G401 (cell line): Measurements from ENCODE around the gene NHLRC4. TPM values are rescaled to one million over a fixed set of nuclear protein-coding genes. Genes with fewer than 3 reads are reported as not detected.
A peak's percentile ranks its signal among the peaks of the same experiment; 100 is the strongest.

Source experiments
- DNase-seq: peaks from one replicate; pipeline ENCODE4 v3.0.0-alpha.2; 2015; ENCODE audit warnings: low spot score
- in situ Hi-C: cut with HindIII; loops from 2 replicates; pipeline ENCODE4 v1.10.0; 2016; ENCODE audit warnings: low sequenced_read_pairs, mixed read lengths
- total RNA-seq: library from RNA; depleted of rRNA; stranded (reverse); fragments of >200 nt; shearing (Covaris generic); gene quantifications from 2 replicates; pipeline ENCODE4 v1.2.3, GENCODE V29; 2014

The NHLRC4 gene
- total RNA-seq, 1 experiment from 2014 or later: 2.7 TPM

DNA sequence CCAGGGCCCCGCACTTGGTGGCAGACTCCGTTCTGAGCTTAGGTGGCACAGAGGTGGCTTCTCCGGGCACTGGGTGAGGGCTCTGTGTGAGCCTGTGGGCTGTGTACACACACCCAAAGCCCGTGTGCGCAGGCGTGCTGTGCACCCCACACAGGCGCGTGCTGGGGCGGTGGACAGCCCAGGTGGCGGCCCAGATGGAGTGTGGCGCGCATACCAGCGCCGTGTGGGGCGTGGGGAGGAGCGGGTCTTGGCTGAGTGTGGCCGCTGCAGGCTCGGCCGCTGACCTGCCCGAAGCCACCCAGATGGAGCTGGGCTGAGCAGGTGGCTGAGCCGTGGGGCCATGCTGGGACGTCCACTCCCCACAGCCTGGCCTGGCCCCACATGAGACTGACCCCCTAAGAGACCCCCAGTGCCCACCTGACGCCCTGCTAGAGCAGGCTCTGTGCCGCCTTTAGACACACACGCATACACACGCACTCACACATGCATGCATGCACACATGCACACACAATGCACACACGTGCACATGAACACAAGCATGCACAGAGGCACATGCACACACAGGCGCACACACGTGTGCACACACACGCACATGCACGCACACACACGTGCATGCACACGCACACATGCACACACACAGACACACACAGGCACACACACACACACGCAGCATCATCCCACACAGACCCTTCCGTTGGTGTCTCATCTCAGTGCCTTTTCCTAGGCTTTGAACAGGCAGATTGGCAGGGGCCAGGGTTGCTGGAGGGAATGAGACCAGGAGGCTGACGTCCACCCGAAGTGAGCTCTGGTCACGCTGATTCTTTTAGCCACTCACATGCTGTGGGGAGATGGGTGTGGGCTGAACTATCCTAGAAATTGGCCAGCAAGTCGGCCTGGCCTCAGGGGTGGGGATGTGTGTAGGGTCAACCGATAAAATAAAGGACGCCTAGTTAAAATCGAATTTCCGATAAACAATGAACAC, 4.6 kb upstream of the NHLRC4 start:
- peak; percentile 89 for DNase-seq
- in situ Hi-C loops: no loop called here

DNA sequence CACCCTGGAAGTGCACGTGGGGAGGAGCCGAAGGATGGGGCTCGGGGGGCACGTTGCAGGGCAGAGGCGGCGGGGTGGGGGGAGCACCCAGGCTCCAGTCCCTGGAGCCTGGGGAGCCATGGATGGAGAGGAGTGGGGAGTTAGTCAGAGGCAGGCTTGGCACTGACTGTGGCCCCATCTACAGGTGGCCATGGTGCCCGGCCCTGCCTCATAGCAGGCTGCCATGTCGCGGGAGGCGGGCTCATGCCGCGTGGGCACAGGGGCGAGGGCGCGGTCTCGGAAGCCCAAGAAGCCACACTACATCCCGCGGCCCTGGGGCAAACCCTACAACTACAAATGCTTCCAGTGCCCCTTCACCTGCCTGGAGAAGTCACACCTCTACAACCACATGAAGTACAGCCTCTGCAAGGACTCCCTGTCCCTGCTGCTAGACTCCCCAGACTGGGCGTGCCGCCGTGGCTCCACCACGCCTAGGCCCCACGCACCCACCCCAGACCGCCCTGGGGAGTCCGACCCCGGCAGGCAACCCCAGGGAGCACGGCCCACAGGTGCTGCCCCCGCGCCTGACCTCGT, 3.6 kb upstream of the NHLRC4 start:
- no peak for DNase-seq
- in situ Hi-C loops: no loop called here

DNA sequence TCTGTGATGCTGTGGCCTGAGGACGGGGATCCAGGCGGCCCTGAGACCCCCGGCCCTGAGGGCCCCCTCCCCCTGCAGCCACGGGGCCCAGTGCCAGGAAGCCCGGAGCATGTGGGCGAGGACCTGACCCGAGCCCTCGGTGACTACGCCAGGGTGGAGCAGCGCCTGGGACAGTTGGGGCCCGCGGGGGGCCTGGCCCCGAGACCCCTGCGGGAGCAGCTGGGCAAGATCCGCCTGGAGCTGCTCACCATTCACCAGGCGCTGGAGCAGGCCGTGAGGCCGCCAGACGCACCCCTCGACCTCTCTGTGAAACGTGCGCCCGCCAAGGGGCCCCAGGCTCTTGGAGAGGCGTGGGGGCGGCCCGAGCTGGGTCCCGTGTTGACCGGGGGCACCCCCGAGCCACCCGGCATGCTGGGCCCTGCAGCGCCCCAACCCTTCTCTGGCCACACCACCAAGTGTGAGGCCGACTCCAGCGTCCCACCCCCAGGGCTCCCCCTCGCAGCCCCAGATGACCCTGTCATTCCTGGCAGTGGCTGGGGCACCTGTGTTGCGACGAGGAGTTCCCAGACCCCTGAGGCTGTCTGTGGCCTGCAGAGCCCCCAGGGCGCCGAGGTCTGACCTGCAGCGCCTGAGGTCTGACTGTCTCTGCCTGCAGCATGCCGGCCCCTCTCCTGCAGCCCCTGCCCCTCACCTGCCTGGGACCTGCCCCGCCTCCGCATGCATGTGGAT, 2.0 kb upstream of the NHLRC4 start:
- in situ Hi-C loops: no loop called here
- no peak for DNase-seq

DNA sequence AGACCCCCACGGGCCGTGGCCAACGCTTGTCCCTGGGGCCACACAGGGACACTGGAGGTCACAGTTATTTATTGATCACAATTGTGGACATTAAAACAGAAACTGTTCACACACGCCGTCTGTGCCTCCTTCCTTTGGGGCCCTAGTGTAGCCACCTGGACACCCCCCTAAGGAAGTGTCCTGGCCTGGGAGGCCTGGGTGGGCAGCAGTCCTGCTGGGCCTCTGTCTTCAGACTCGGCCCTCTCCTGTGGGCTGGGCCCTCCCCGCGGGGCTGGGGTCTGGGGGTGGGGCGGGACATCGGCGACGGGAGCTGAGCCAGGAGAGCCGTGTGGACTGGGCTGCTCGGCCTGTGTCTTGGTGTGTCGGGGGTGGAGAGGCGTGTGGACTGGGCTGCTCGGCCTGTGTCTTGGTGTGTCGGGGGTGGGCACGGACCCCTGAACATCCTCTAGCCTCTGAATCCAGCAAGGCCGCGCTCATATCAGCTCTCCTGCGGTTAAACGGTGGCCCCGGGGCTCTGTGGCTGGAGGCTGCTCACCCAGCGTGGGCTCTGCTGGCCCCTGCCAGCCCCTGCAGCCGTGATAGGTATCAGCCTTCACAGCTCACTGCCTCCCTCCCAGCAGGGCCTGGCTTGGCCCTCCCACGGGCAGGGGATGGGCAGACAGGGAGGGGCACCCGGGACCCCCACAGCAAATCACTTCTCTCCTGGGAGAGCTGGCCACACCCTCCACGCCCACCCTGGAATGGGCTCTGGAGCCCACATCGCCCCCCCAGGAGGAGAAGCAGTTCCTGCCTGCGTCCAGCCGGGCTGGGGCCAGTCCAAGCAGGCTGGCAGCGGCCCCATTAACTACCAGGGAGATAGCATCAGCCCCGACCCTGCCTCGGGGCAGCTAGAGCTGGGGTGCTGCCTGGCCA, 1.1 kb upstream of the NHLRC4 start:
- DNase-seq: no peak
- in situ Hi-C loops: no loop called here

DNA sequence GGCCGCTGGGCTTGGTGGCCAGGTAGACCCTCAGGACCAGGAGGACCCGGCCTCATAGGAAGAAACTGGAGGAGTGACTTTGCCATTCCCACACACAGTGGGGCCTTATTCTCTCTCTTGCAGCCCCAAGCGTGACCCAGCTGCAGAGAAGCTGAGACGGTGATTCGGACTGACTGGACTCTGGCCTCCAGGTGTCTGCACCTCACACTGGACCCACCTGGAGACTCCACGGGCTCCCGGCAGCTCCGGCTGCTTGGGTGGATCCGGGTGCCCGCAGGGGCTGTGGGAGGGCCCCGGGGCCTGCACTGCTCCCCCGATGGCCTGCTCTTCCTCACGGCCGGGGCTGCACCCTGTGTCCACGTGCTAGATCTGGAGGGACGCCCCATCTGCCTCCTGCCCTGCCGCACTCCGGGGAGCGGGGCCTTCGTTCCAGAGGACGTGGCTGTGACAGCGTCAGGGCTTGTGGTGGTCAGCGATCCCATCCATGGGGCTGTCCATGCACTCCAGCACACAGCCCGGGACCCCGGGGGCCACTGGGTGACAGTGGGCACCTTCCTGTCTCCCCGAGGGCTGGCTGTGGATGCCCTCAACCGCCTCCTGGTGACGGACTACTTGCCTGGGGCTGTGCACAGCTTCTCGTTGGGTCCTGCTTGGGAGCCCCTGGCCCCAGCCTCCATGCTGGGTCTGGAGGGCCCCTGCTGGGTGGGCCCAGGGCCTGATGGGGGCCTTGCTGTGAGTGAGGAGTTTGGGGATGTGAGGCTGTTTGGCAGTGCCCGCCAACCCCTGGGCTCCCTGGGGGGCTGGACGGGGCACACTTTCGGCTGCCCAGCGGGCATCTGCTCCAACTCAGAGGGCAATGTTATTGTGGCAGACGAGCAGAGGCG, 810 bp downstream of the NHLRC4 start:
- no peak for DNase-seq
- in situ Hi-C loops: no loop called here

DNA sequence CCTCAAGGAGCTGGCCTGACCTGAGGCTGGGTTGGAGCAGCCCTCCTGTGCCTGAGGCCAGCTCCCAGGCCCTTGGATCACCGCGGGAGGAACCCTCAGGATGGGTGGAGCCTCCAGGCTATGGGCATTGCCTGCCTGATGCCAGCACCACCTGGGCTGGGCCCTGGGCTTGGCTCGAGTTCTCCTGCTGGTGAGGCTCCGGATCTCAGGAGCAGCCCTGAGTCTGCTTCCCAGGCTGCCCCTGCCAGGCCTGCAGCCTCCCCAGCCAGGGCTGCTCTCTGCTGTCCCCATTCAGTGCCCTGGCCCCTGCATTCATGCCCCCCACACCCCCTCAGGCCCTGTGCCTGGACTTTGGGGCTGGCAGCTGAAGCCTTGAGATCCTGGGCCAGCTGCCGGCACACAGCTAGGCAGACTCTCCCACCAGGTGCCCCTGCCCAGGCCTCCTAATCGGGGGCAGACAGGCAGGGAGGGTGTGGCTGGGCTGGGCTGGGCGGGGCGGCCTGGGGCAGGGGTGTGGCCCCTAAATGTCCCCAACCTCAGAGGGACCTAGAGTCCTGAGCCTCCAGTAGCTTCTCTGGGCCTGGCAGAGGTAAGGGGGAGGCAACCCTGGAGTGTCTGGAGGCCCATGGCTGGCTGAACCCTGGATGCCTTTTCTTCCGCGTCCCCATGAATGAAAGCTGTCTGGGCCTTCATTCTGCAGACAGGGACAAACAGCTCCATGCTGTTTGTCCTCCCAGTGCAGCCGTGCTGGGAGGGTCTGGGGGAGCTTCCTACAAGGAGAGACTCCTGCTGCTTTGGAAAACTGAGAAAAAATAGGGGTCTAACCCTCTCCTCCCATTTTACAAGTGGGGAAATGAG, 1.8 kb downstream of the NHLRC4 start:
- peak; percentile 56 for DNase-seq

DNA sequence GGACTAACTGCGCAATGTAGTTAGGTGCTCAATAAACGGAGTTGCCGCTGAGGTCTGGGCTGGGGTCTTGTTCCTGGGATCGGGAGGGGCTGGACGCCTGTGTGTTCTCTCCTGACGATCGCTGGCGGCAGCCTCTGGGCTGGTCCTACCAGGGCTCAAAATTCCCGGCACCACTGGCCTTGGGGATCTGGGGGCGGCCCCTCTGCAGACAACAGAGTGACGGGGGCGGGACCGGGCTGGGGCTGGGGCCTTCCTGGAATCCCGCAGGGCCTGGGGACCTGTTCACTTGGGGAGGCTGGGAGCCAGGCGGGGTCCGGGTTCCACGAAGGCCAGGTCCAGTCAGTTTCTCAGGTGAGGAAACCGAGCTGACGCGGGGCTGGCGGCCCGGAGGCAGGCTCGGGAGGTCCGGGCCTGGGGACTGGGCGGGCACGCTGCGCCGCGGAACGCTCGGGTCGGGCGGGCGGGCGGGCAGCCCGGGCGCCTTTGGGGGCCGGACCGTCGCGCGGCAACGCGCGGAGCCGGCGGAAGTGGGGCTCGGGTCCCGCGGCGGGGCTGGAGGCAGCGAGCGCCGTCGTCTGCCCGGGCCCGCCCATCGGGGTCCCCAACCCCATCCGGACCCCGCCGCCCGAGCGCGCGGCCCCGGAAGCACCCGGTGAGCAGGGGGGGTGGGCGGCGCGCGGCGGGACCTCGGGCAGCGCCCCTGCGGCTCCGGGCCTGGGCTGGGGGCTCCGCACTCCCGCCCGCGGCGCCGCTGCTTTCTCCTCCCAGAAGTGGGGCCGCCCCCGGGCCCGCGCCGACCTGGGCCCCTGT, 2.8 kb downstream of the NHLRC4 start, which contains the start of gene PIGQ:
Gene PIGQ, plus strand, starts transcription at position 524 of the 810 bp plus-strand sequence. CDS start 4,107 bp downstream, outside the sequence.
- DNase-seq: no peak
- in situ Hi-C loops: no loop called here

More for the DNA sequence above, 1.8 kb downstream of the NHLRC4 start:
- in situ Hi-C loops: no loop called here

DNA sequence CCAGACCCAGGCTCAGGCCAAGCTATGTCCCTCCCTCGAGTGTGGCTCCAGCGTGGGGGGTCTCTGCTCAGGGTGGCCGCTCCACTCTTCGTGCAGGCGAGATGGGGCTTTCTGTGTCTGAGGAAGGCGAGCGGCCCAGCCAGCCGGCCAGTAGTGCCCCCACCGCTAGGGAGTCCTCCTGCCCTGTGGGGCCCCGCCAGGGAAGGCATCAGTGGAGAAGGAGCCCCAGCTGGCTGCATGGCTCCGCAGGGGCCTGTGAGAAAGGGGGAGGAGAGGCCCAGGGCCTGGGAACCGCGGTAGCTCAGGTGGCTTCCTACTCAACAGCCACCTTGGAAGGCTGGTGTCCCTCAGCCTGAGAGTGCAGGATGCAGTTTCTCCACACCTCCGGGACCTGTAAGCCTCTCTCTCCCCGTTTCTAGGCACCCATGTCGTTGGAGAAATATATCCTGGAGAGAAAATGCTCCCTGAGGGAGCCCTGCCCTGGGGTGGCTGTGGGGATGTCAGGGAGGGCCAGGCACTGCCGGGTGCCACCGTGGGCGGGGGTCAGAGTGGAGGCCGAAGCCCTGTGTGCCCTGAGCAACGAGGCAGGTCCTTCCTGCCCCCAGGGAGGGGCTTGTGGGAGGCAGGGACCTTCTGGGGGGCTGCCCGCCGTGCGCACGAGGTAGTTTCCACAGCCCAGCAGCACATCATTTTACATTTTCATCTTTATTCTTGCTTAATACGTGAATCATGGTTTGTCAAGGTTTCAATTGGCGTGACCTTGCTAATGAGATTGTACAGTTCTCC, 6.3 kb downstream of the NHLRC4 start:
- no peak for DNase-seq
- in situ Hi-C loops: no loop called here

DNA sequence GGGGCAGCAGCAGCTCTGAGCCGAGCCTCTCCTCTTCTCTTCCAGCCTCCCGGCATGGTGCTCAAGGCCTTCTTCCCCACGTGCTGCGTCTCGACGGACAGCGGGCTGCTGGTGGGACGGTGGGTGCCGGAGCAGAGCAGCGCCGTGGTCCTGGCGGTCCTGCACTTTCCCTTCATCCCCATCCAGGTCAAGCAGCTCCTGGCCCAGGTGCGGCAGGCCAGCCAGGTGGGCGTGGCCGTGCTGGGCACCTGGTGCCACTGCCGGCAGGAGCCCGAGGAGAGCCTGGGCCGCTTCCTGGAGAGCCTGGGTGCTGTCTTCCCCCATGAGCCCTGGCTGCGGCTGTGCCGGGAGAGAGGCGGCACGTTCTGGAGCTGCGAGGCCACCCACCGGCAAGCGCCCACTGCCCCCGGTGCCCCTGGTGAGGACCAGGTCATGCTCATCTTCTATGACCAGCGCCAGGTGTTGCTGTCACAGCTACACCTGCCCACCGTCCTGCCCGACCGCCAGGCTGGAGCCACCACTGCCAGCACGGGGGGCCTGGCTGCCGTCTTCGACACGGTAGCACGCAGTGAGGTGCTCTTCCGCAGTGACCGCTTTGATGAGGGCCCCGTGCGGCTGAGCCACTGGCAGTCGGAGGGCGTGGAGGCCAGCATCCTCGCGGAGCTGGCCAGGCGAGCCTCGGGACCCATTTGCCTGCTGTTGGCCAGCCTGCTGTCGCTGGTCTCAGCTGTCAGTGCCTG, 7.4 kb downstream of the NHLRC4 start:
- in situ Hi-C loops: no loop called here
- no peak for DNase-seq

DNA sequence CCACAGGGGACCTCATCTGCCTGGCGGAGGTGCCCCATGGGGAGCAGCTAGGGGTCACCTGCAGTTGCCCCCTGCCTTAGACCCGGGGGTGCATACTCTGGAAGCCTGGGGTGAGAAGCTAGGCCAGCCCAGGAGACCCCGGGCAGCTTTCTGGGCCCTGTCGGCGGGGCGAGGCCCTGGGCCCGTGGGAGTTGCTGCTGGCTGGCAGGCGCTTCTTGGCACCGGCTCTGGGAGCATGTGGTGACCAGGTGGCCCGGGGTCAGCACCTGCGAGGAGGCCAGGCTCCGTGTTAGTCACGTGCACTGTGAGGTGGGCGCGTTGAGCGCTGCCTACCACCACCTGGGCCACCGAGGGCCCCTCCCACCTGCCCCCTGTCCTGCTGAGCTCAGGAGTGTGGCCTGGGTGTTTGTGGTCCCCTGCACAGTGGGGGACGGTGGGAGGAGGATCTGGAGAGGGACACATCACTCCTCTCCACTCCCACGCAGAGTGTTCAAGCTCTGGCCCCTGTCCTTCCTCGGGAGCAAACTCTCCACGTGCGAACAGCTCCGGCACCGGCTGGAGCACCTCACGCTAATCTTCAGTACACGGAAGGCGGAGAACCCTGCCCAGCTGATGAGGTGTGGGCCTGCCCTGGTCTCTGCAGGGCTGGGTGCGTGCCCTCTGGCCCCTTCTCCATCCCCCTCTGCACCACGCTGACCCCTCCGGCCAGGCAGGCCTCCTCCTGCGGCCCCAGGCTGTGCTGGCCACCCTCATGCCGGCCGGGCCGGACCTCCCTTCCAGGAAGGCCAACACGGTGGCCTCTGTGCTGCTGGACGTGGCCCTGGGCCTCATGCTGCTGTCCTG, 8.8 kb downstream of the NHLRC4 start:
- in situ Hi-C loops: no loop called here
- no peak for DNase-seq

DNA sequence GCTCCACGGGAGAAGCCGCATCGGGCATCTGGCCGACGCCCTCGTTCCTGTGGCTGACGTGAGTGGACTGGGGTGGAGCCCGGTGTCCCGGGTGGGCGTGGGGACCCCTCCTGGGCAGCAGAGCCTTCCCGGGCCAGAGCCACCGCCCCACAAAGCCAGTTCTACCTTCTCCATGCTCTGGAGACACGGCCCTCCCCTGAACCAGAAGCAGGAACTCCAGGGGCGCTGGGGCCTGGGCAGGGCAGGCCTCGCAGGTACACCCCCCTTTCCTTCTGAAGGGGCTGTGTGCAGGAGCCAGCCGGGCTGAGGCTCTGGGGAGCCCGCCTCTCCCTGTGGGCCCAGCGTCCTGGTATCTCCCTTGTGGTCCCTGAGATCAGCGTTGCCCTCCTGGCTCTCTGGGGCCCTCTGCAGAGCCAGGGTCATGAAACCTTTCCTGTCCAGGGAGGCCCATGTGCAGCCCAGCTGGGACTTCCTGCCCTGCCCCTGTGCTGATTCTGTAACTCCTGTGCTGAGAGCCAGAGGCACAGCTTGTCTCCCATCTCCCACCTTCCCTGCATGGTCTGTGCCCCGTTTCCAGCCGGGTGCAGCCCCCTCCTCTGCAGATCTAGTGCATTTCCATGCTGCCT, 9.5 kb downstream of the NHLRC4 start:
- DNase-seq: no peak

DNA sequence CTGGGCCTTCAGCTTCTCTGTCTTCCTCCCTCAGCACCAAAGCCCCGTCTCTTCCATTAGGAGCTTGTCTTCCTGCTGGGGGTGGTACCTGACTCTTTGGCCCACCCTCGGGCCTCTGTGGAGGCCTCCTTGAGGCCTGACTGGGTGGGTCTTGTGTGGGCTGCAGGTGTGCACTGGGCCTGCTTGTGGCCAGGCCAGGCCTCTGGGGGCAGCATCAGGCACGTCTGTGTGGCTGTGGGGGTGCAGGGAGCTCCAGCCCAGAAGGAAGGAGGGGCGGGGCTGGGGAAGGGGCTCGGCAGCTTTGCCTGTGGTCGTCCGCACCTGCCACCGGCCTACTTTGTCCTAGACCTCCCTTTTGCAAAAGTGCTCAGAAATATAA, 10.0 kb downstream of the NHLRC4 start:
- in situ Hi-C loops: no loop called here
- DNase-seq: no peak

More for the DNA sequence above, 9.5 kb downstream of the NHLRC4 start:
- in situ Hi-C loops: no loop called here

DNA sequence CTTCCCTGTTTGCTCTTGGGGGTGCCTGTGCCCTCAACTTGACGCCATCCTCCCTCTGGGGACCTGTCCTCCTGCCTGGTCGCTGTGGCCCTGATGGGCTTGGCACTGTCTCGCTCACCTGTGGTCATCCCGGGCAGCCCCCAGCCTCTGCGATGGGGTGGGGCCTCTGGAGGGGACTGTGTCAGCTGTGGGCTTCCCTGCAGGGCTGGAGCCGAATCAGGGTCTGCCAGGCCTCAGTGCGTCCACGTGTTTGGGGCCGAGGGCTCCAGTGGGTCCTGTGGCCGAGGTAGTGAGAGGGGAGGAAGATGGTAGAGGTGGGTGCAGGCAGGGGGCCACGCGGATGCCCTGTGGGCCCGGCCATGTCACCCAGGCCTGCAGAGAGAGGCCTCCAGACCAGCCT, 11.0 kb downstream of the NHLRC4 start:
- in situ Hi-C loops: no loop called here
- DNase-seq: no peak
